DMS 273 (cell line): ENCODE measurements around the gene ZDHHC1.

Experiments
- DNase-seq: peaks from one replicate; lab custom pipeline; 2025; ENCODE audit not compliant: unreplicated experiment; lab: John Stamatoyannopoulos, UW

ZDHHC1 gene

GRCh38 chr16:67411339-67411738 lies 4.9 kb downstream of the ZDHHC1 start:
- no peak for DNase-seq

DNA sequence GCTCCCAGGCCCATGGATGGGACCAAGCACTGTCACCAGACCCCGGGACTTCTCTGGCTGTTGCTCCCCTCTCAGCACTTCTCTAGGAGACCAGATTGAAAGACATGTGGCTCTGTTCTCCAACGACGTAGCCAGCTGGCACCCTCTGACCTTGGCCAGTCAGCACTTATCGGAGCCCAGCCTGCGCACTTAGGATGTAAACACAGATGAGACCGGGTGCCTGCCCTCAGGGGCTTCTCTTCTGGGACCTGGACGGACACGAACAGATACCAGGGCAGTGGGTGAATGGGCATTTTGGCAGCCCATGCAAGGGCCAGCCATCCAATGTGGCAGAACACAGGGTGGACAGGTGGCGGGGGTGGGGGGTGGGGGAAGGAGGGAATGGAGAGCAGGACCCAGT lies 6.6 kb downstream of the ZDHHC1 start:
- DNase-seq, result peak; percentile 54

DNA sequence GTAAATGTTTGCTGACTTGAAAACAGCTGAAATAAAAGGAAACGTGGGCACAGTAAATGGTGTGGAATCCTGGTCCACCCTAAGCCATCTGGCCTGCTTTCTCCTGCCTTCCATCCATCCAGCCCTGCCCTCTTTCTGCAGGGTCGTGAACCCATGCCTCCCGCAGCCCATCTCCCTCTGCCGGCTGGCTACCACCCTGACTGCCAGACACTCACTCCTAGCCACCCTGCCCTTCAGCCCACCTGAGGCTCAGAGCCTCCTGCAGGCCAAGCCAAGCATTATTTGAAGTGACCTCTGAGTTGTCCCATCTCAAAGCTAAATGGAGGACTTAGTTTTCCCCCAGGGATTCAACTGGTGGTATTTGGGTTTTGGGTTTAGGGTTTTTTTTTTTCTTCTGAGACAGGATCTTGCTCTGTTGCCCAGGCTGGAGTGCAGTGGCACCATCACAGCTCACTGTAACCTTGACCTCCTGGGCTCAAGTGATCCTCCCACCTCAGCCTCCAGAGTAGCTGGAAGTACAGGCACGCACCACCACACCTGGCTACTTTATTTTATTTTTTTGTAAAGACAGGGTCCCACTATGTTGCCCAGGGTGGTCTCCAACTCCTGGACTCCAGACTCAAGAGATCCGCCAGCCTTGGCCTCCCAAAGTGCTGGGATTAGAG lies 8.4 kb downstream of the ZDHHC1 start:
- peak; percentile 46 for DNase-seq

- DNase-seq, result peak; percentile 44
Observed at GRCh38 chr16:67407176-67407787, 9.0 kb downstream of the ZDHHC1 start.

DNA sequence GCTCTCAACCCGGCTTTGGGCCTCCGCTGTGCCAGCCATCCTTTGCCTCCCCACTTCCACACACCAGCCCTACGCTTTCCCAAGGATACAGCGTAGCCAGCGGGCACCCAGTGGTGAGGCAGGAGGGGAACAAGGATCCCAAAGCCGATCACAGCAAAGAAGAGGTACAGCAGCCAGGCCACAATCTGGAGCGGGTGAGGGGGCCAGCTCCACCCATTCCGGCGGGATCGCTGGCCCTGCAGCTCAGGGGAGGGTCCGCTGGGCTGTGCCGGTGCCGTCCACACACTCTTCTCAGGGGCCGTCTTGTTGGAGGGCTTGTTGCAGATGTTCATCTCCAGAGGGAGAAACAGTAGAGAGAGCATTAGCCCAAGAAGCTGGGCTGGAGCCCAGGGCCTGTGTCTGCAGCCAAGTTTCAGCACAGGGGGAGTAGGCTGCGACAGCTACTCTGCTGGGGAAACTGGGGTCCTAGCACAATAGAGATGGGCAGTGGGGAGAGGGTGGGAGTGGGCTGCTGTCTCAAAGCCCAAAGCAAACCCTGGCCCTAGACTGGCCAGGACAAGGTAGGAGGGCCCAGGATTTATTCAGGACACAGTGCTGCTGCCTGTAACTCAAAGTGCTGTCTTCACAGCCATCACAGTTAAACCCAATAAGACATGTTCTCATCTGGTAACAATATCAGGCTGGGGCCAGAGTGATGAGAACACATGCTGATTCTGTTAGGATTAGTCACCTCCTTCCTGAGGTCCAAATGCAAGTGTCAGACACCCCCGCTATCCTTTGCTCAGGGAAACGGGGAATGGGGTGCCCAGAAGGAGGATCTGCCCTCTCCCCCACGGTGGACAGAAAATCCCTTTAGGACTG lies 9.9 kb downstream of the ZDHHC1 start:
- peak; percentile 62 for DNase-seq

- DNase-seq, result no peak
Observed at GRCh38 chr16:67405336-67405735, 10.9 kb downstream of the ZDHHC1 start.

DNA sequence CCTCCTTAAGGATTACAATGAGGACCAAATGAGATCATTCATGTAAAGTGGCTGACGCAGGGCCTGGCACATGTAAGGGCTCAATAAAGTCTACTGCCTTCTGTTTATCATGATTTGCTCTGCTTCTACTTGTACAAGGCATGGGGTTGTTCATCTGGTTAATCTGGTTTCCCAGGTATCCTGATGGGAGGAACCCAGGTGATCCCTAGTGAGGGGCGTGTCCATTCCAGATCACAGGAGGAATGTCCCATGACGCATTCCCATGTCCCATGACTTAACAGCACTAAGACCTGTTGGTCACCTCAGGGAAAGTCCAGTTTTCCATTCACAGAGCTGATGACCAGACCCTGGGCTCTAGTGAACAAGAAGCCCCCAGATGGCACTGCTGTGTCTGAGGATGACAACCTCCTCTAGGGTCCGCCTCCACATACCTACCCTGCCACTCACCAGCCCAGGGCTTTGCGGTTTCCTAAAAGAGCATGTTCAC lies 11.5 kb downstream of the ZDHHC1 start:
- DNase-seq, result no peak

DNA sequence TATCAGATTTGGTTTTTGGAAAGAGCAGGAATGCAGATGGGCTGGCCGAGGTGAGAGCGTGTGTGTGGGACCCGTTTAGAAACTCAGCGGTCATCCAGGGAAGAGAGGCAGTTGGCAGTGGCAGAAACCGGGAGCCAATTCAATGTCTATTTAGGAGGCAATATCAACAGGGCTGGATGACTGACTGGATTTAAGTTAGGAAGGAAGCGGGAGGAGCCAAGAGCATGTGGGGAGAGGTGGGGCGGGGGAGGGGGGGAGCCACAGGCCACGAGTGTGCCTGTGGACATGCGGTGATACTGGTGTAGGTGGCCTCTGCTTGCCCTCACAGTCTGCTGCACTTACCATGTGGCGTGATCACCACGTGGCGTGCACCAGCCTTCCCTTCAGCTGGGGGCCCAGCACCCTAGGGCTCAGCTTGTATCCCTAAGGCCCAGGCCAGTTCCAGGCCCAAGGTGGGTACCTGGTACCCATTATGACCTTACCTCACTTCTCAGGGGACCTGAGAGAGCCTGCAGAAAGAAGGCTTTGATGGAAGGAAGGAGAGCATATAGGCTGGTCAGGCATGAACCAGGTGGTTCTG lies 12.2 kb downstream of the ZDHHC1 start:
- no peak for DNase-seq

DNA sequence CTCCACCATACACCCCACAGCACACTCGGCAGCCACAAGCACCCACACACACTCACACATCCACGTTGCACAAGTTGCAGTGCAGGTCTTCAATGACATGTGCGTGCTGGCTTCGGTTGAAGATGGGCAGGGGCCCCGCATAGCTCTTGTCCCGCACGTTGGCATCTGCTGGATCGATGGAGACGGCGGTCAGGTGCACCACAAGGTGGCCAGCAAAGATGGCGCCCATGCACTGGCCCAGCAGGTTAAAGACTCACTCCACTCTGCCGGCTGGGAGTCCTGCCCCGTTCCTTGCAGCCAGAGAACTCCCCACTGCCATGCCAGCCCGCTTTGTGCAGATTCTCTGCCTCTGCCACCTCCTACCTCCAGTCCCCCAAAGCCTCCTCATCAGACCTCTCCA lies 15.4 kb downstream of the ZDHHC1 start:
- DNase-seq, result no peak

DNA sequence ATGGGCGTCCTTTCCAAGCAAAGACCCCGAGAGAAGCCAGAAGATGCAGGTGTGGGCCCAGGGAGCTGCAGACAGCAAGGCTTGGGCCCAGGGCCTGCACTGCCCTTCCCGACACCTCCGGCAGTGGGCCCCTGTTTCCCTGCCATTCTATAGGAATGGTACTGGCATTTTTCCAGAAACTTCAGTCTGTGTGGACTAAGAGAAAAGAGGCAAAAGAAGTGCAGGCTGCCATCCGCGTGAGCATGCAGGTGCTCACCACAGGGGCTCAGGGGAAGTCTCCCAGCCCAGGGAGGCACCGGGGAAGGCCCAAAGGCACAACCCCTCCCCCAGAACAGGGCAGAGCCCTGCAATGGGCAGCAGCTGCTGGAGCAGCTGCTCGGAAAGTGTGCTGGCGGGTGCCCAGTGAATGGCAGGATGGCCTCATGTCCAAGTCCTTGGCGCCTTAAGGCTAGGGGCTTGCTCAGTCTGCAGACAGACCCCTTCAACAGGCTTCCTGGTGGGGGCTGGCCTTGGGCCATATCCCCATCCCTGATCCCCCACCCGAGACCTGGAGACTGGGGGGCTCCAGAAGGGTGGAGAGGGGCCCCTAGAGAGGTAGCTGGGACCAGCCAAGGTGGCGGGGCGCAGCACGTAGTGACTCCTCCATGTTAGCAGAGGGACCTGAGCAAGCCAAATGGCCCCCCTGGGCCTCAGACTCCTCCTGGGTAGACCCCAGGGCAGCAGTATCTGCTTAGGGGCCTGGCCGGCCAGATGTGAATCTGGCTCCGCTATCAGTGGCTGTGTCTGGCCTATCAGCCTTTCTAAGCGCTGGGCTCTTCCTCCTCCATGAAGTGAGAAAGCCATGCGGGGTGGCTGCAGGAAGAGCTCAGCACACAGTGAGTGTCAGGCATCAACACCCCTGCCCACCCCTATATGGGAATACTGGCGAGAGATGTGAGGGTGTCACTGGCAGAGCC lies 16.2 kb downstream of the ZDHHC1 start:
- peak; percentile 96 for DNase-seq

DNA sequence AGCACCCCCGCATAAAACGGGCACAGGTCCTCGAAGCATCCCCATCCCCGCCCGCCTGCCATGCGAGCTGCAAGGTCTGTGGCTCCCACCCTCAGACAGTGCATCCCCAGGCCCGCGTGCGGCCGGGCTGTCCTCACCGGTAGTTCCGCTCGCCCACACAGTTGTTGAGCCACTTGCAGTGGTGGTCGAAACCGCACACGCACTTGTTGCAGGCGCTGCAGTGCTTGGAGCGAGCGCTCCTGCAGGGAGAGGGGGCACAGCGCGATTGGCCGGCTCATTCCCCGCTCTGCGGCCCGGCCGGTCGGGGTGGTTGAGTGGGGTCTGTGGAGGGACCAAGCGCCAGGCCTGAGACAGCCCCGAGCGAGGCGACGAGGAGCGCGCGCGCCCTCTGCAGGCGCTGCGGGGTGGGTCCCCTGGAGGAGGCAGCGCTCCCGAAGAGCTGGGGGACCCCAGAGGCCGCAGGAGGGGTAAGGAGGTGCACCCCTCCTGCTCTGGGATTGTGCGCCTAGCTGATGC lies 17.0 kb downstream of the ZDHHC1 start:
- DNase-seq, result no peak

GRCh38 chr16:67398546-67399217 lies 17.6 kb downstream of the ZDHHC1 start:
- DNase-seq, result no peak

DNA sequence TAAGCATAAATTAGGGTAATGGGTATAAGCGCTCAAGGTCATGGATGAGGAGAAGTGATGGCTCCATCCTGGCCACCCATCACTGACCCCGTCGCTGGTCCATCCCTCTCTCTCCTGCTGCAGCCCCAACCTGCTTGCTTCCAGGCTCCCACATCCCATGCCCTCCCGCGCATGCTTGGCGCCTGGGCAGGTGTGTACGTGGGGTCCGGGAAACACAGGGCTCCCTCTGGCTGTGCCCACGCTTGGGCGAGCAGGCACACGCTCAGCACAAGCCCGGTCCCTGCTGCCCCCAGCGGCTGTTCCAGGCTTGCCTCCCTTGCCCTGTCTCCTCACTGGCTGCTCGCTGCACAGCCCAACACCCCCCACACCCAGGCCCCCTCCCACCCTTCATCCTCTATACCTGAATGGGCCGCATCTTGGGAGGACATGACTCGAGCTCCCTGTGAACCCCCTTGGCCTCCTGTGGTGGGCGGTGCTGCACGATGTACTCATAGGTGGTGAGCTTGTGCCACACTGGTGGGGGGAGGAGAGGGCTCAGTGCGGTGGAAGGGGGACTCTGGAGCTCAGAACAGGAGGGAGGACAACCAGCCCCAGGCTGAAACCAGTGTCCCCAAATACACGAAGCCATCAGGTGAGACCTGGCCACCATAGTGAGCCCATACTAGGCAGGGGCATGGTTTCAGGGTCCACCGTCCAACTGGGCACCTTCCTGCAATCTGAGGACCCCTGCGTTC lies 18.3 kb downstream of the ZDHHC1 start:
- peak; percentile 59 for DNase-seq

DNA sequence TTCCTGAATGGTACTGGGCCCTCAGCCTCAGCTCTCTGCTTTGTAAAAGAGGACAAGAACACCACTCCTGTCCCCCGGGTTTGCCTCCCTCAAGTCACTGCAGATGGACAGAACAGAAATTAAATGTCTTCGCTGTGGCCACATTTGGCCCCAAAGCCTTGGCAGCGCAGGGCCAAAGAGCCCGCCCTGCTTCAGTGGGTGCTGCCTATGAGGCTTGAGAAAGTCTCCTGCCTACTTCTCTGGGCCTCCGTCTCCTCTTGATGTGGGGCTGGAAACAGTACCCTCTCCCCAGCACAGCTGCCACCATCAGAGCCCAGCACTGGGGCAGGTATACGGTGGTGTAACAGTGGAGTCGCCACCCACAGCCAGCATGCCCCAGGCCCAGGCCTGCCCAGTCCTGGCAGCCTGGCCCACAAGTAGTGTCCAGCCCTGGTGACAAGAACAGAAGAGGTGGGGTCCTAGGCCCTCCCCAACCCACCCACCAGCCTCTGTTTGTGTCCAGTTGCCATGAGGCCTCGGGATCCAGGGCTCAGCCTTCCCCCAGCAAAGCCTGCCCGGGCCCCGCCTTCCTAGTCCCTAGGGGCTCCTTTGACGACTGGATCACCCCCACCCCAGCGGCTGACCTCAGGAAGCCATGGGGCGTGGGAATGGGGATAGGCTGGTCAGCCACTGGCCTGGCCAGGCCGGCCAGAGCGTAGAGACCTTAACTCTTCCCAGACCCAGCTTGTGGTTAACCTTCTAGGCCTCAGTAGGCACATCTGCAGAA lies 19.1 kb downstream of the ZDHHC1 start:
- DNase-seq, result no peak

- peak; percentile 96 for DNase-seq
Observed at GRCh38 chr16:67396159-67397035, 19.9 kb downstream of the ZDHHC1 start.

- peak; percentile 88 for DNase-seq
Observed at GRCh38 chr16:67395458-67396158, 20.7 kb downstream of the ZDHHC1 start.

GRCh38 chr16:67395105-67395457 lies 21.2 kb downstream of the ZDHHC1 start:
- no peak for DNase-seq
